ENCODE results near the gene BMPER. TPM values are rescaled to one million over a fixed set of nuclear protein-coding genes. Genes with fewer than 3 reads are reported as not detected.

Gene BMPER
- polyA plus RNA-seq, 1 donor from 2014 or later, result 2.1 TPM

GRCh38 chr7:33936503-33936902 lies 31.2 kb downstream of the BMPER start:
- Histone ChIP-seq H3K9me3 (ENCODE audit: low read length) (no peaks in the 10 kb centered on the region), H3K36me3 (ENCODE audit: insufficient read depth, low read length) (no peaks in the 10 kb centered on the region), H3K9ac (ENCODE audit: low read length) (no peak overlapping the region), H3K79me2 (replicated peaks; ENCODE audit: insufficient read depth, low read length) (no peaks in the 10 kb centered on the region), H4K20me1 (ENCODE audit: insufficient read depth) (no peaks in the 10 kb centered on the region), H3K4me2 (ENCODE audit: low read length) (no peak overlapping the region), H3F3A (ENCODE audit: insufficient read depth, low read length, poor library complexity, severe bottlenecking) (no peaks in the 10 kb centered on the region), H3K27ac (ENCODE audit: low read length) (no peak overlapping the region), H2AFZ (ENCODE audit: low read depth, low read length) (no peak overlapping the region), H3K9me2 (ENCODE audit: insufficient read depth, low read length) (no peaks in the 10 kb centered on the region), H3K4me3 (ENCODE audit: low read length) (no peak overlapping the region), H3K27me3 (ENCODE audit: insufficient read depth, low read depth, low read length) (no peaks in the 10 kb centered on the region)
- TF ChIP-seq REST (IDR thresholded peaks at IDR 0.05; ENCODE audit: borderline replicate concordance), result no peak
- TF ChIP-seq EZH2 (IDR thresholded peaks at IDR 0.05; ENCODE audit: borderline replicate concordance, insufficient read depth, low read length, poor library complexity, severe bottlenecking), result no peak
- no peak for TF ChIP-seq CTCF (IDR thresholded peaks at IDR 0.05; ENCODE audit: poor library complexity, severe bottlenecking)
- no peak for TF ChIP-seq EP300 (conservative IDR thresholded peaks at IDR 0.05; ENCODE audit: poor library complexity, severe bottlenecking)
- no peak for TF ChIP-seq RAD21 (conservative IDR thresholded peaks at IDR 0.05)
- TF ChIP-seq SMC3 (conservative IDR thresholded peaks at IDR 0.05; ENCODE audit: poor library complexity), result no peak
- TF ChIP-seq MXI1 (conservative IDR thresholded peaks at IDR 0.05; ENCODE audit: poor library complexity, severe bottlenecking), result no peak
- TF ChIP-seq POLR2AphosphoS5 (IDR thresholded peaks at IDR 0.05), result no peak
- no peak for TF ChIP-seq TAF1 (IDR thresholded peaks at IDR 0.05; ENCODE audit: low read depth)

GRCh38 chr7:33937871-33938270 lies 32.5 kb downstream of the BMPER start:
- H3K27ac ChIP-seq (ENCODE audit: low read length), result no peak overlapping the region
- H4K20me1 ChIP-seq (ENCODE audit: insufficient read depth), result no peaks in the 10 kb centered on the region
- no peaks in the 10 kb centered on the region for H3K9me2 ChIP-seq (ENCODE audit: insufficient read depth, low read length)
- no peak for TF ChIP-seq MXI1 (conservative IDR thresholded peaks at IDR 0.05; ENCODE audit: poor library complexity, severe bottlenecking)
- TF ChIP-seq TAF1 (IDR thresholded peaks at IDR 0.05; ENCODE audit: low read depth), result no peak
- no peak for TF ChIP-seq REST (IDR thresholded peaks at IDR 0.05; ENCODE audit: borderline replicate concordance)
- no peak for TF ChIP-seq EZH2 (IDR thresholded peaks at IDR 0.05; ENCODE audit: borderline replicate concordance, insufficient read depth, low read length, poor library complexity, severe bottlenecking)
- TF ChIP-seq SMC3 (conservative IDR thresholded peaks at IDR 0.05; ENCODE audit: poor library complexity), result no peak
- TF ChIP-seq RAD21 (conservative IDR thresholded peaks at IDR 0.05), result no peak
- TF ChIP-seq CTCF (IDR thresholded peaks at IDR 0.05; ENCODE audit: poor library complexity, severe bottlenecking), result no peak
- TF ChIP-seq EP300 (conservative IDR thresholded peaks at IDR 0.05; ENCODE audit: poor library complexity, severe bottlenecking), result no peak
- TF ChIP-seq POLR2AphosphoS5 (IDR thresholded peaks at IDR 0.05), result no peak
- H3K9me3 ChIP-seq (ENCODE audit: low read length), result no peaks in the 10 kb centered on the region
- H3K4me2 ChIP-seq (ENCODE audit: low read length), result no peak overlapping the region
- no peaks in the 10 kb centered on the region for H3F3A ChIP-seq (ENCODE audit: insufficient read depth, low read length, poor library complexity, severe bottlenecking)
- no peak overlapping the region for H3K9ac ChIP-seq (ENCODE audit: low read length)
- no peak overlapping the region for H2AFZ ChIP-seq (ENCODE audit: low read depth, low read length)
- no peak overlapping the region for H3K4me3 ChIP-seq (ENCODE audit: low read length)
- no peaks in the 10 kb centered on the region for H3K27me3 ChIP-seq (ENCODE audit: insufficient read depth, low read depth, low read length)
- no peaks in the 10 kb centered on the region for H3K79me2 ChIP-seq (replicated peaks; ENCODE audit: insufficient read depth, low read length)
- H3K36me3 ChIP-seq (ENCODE audit: insufficient read depth, low read length), result no peaks in the 10 kb centered on the region

Measured in neural cell (in vitro differentiated cells).